Right atrium auricular region (tissue), 2 donors: Measurements from ENCODE around the gene LMTK2. TPM values are rescaled to one million over a fixed set of nuclear protein-coding genes. Genes with fewer than 3 reads are reported as not detected.

Source experiments
- DNase-seq: peaks from one replicate; pipeline ENCODE4 v3.0.0-alpha.2; 2019; ENCODE audit warnings: low spot score
- H3K27ac ChIP-seq, 2 donors: fragments of 200-600 bp; sonication (generic); 1 replicate in 1 of 2; 2 replicates in 1 of 2; pipeline ENCODE4 v1.5.1; 2016 to 2019
- H3K27me3 ChIP-seq, 2 donors: fragments of 200-600 bp; sonication (generic); one replicate each; pipeline versions ENCODE4 v1.5.1 to v1.6.0; 2017 to 2019
- H3K36me3 ChIP-seq: fragments of 200-600 bp; sonication (generic); one replicate; pipeline ENCODE4 v1.5.1; 2016
- H3K4me1 ChIP-seq, 2 donors: fragments of 200-600 bp; sonication (generic); one replicate each; pipeline versions ENCODE4 v1.5.1 to v1.6.0; 2017 to 2019
- H3K4me3 ChIP-seq, 2 donors: fragments of 200-600 bp; sonication (generic); 1 replicate in 1 of 2; 2 replicates in 1 of 2; pipeline ENCODE4 v1.5.1; 2017 to 2019; ENCODE audit warnings: mild to moderate bottlenecking in 1 of 2, moderate library complexity in 1 of 2
- H3K9me3 ChIP-seq, 2 donors: fragments of 200-600 bp; sonication (generic); one replicate each; pipeline ENCODE4 v1.5.1; 2019
- total RNA-seq, 2 donors: library from RNA; depleted of rRNA; stranded (reverse); fragments of >200 nt; gene quantifications; one replicate each; pipeline ENCODE4 v1.1.0, GENCODE V29; 2016
- TF ChIP-seq, protein P1 (sequence below), 2 donors: fragments of 200-600 bp; sonication (generic); IDR thresholded peaks; one replicate each; pipeline ENCODE4 v1.5.1; 2019; ENCODE audit warnings: antibody characterized with exemption in 2 of 2

The LMTK2 gene
- total RNA-seq, 2 donors from 2014 or later = 39.2 to 54.1 TPM

DNA sequence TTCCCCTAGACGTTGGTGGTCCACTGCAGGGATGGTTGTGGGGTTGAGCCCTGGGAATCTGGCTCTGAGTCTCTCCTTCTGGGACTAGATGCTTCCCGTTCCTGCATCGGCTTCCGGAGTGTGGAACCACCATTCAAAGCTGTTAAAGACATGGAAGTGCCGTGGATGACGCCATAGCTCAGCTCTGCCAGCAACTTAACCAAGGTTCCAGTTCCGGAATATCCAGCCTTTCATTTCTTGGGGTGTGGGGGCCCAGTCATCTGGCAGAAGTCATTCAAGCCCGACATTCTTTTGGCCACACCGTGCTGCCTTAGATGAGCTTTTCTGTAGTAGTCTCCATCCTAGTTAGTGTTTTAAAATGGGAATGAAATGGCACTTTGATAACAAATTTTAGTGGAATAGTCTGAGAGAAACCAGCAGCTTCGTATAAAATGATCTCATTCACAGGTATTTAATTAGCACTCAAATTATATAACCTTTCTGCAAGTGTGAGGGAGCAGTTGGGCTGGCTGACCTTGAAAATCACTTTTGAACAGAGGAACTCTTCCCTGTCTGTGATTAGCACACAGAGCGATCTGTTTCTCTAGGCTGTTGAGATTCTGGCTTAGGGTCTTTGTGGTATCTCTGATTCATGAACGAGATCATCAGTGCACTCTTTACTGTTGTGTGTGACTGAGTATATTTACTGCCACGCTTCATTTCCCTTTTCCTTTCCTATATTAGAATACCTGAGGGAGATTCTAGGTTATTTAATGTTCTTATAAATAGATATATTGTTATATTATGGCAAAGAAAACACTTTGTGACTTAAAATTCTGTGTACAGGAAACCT lies 19.9 kb downstream of the LMTK2 start:
- H3K27me3 ChIP-seq = no peaks in the 10 kb centered on the region
- peaks cover 0 to 53% of the 10 kb centered on the region in 2 donors for H3K4me1 ChIP-seq
- DNase-seq = no peak
- H3K36me3 ChIP-seq = no peaks in the 10 kb centered on the region
- H3K4me3 ChIP-seq = no peak overlapping the region
- no peaks in the 10 kb centered on the region for H3K9me3 ChIP-seq
- H3K27ac ChIP-seq = peak overlapping the region; percentile 41 to 77
- TF ChIP-seq, protein P1, sequence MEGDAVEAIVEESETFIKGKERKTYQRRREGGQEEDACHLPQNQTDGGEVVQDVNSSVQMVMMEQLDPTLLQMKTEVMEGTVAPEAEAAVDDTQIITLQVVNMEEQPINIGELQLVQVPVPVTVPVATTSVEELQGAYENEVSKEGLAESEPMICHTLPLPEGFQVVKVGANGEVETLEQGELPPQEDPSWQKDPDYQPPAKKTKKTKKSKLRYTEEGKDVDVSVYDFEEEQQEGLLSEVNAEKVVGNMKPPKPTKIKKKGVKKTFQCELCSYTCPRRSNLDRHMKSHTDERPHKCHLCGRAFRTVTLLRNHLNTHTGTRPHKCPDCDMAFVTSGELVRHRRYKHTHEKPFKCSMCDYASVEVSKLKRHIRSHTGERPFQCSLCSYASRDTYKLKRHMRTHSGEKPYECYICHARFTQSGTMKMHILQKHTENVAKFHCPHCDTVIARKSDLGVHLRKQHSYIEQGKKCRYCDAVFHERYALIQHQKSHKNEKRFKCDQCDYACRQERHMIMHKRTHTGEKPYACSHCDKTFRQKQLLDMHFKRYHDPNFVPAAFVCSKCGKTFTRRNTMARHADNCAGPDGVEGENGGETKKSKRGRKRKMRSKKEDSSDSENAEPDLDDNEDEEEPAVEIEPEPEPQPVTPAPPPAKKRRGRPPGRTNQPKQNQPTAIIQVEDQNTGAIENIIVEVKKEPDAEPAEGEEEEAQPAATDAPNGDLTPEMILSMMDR (IDR thresholded peaks at IDR 0.05) = no peak

DNA sequence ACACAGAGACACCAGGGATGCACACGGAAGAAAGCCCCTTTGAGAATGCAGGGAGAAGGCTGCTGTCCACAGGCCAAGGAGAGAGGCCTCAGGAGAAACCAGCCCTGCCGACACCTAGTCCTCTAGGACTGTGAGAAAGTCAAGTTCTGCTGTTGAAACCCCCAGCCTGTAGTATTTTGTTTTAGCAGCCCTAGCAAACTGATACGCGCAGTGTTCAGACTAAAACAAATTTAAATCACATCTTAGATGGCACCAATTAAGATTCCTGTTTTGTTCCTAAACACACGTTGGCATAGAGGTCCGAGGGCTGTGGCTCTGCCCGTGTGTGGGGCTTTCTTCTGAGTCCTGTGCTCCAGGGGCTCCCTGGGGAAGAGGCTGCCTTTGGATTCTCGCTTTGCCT lies 21.7 kb downstream of the LMTK2 start:
- TF ChIP-seq, protein P1 (IDR thresholded peaks at IDR 0.05) = no peak
- H3K4me1 ChIP-seq = peaks cover 0 to 57% of the 10 kb centered on the region in 2 donors

DNA sequence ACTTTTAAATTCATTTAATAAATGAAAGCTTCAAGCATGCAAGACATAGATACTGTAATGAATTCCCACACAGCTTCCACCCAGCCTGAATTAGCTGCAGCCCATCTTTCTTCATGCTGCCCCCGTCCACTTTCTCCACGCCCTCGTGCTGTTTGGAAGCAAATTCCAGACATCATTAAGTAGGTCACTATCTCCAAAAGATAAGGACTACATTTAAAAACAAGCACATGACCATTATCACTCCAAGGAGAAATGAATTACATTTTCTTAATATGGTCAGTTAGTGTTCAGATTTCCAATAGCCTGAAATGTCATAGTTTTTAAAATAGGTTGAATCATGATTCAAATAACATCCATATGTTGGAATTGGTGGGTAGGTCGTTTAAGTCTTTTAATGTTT lies 24.3 kb downstream of the LMTK2 start:
- DNase-seq = no peak
- TF ChIP-seq, protein P1 (IDR thresholded peaks at IDR 0.05) = no peak
- H3K27ac ChIP-seq = peak overlapping the region; percentile 54 to 83
- H3K27me3 ChIP-seq = no peaks in the 10 kb centered on the region
- no peak overlapping the region for H3K4me3 ChIP-seq
- peaks cover 0 to 55% of the 10 kb centered on the region in 2 donors for H3K4me1 ChIP-seq
- no peaks in the 10 kb centered on the region for H3K9me3 ChIP-seq
- H3K36me3 ChIP-seq = no peaks in the 10 kb centered on the region

More for the DNA sequence above, 21.7 kb downstream of the LMTK2 start:
- Histone ChIP-seq H3K36me3 (no peaks in the 10 kb centered on the region), H3K27ac (no peak overlapping the region), H3K4me3 (no peak overlapping the region), H3K9me3 (no peaks in the 10 kb centered on the region), H3K27me3 (no peaks in the 10 kb centered on the region)
- no peak for DNase-seq

DNA sequence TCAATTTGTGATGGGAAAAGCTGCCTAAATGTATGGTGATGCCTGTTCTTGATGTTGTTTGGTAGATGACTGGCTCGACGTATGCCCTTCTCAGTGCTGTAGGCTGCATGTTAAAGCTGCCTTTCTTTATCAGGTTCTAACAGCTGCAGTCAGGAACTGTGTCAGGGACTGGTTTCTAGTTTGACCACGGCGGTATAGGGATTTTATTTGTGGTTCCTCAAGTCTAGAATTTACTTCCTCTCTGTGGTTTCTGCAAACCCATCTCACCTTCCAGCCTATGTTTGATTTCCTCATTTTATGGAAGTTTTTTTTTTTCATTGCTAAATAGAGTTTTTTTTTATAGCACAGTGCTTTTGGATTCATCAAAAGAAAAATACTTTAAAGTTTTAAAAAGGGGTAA lies 26.5 kb downstream of the LMTK2 start:
- Histone ChIP-seq H3K4me3 (no peak overlapping the region), H3K27me3 (no peaks in the 10 kb centered on the region), H3K27ac (peak overlapping the region; percentile 10 to 83), H3K36me3 (no peaks in the 10 kb centered on the region), H3K4me1 (peaks cover 0 to 41% of the 10 kb centered on the region in 2 donors), H3K9me3 (no peaks in the 10 kb centered on the region)
- TF ChIP-seq, protein P1 (IDR thresholded peaks at IDR 0.05) = no peak
- DNase-seq = no peak

DNA sequence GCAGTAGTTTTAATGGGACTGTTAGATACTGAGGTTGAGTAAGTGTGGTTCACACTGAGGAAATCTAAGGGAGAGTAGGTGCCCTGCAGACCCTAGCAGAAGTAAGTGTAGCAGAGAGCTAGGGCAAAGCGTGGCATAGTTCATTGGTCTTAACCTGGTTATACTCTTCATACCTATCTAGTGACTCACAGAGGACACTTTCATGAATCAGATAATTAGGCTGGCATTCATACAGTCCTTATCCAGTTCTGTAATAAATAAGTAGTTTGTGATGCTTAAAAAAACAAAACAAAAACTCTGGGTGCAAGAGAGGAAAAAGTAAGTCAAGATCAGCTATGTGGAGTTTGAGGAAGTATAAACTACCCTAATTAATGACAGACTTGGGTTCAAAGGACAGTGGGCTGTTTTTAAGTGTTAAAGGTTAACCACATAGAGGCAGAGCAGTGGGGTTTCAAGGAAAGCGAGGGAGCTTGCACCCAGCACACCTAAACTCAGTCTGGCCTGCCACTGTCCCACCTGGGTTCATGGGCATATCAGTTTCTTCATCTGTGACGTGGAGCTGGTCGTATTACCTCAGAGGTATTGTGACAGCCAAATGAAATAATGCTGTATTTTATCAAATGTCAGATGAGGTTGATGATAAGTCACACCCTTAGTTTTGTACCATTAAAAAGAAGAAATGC lies 27.1 kb downstream of the LMTK2 start:
- H3K9me3 ChIP-seq = no peaks in the 10 kb centered on the region
- H3K4me3 ChIP-seq = no peak overlapping the region
- no peak for DNase-seq
- peaks cover 0 to 41% of the 10 kb centered on the region in 2 donors for H3K4me1 ChIP-seq
- H3K27ac ChIP-seq = peak overlapping the region in 1 of 2 donors; percentile 83
- TF ChIP-seq, protein P1 (IDR thresholded peaks at IDR 0.05) = no peak
- no peaks in the 10 kb centered on the region for H3K36me3 ChIP-seq
- H3K27me3 ChIP-seq = no peaks in the 10 kb centered on the region
